ENCODE results near the gene PRIM1.

Gene PRIM1

GRCh38 chr12:56694161-56694560 lies 58.0 kb downstream of the PRIM1 start:
- H3K4me3 ChIP-seq (ENCODE audit: low read depth, low read length) = no peak overlapping the region
- H3K27ac ChIP-seq (ENCODE audit: extremely low read depth, low read depth, low read length) = no peak overlapping the region
- no peaks in the 10 kb centered on the region for H3K9me3 ChIP-seq (ENCODE audit: control insufficient read depth, insufficient read depth, low read depth, low read length)
- peaks cover 3% of the 10 kb centered on the region for H3K4me1 ChIP-seq (ENCODE audit: control insufficient read depth, insufficient read depth, low read length)
- ChIA-PET POLR2A (no interaction called here), CTCF (no interaction called here)
- TF ChIP-seq ZNF133 (tag by site-specific recombination; IDR thresholded peaks at IDR 0.05) (no peak), ZNF416 (tag by site-specific recombination; IDR thresholded peaks at IDR 0.05) (no peak), ZNF18 (tag by site-specific recombination; IDR thresholded peaks at IDR 0.05) (no peak), ZNF280C (tag by site-specific recombination; IDR thresholded peaks at IDR 0.05) (no peak), CTCF (tag by site-specific recombination; IDR thresholded peaks at IDR 0.05) (no peak), ZNF639 (tag by site-specific recombination; IDR thresholded peaks at IDR 0.05) (no peak), GLIS1 (tag by site-specific recombination; IDR thresholded peaks at IDR 0.05) (peak; percentile 33; the same call in 1 of the 2 replicates), ZNF530 (tag by site-specific recombination; IDR thresholded peaks at IDR 0.05; ENCODE audit: low read depth) (no peak), SP7 (tag by site-specific recombination; IDR thresholded peaks at IDR 0.05) (no peak), ZNF548 (tag by site-specific recombination; IDR thresholded peaks at IDR 0.05) (no peak), ZBTB17 (tag by site-specific recombination; IDR thresholded peaks at IDR 0.05) (peak; percentile 91), ZNF76 (tag by site-specific recombination; IDR thresholded peaks at IDR 0.05; ENCODE audit: borderline replicate concordance, low read depth) (no peak)
- no peaks in the 10 kb centered on the region for H3K36me3 ChIP-seq (ENCODE audit: control insufficient read depth in 2 of 2, insufficient read depth in 1 of 2, low read length in 2 of 2)

- ChIA-PET POLR2A (interaction anchor here (0.5 to 4.5 kb wide), 19 partner anchors 10 to 707 kb away, joined by 3 to 63 read pairs (median 7); partner anchors contain the start of genes ATP5F1B, NAB2, NACA and PRIM1), CTCF (interaction anchor here (0.6 to 1.2 kb wide), 2 partner anchors 16 to 52 kb away, joined by 3 to 4 read pairs; no protein-coding TSS in a partner anchor)
- Histone ChIP-seq H3K27ac (ENCODE audit: extremely low read depth, low read depth, low read length) (peak overlapping the region; percentile 100), H3K9me3 (ENCODE audit: control insufficient read depth, insufficient read depth, low read depth, low read length) (no peaks in the 10 kb centered on the region), H3K36me3 (ENCODE audit: control insufficient read depth in 2 of 2, insufficient read depth in 1 of 2, low read length in 2 of 2) (peaks cover 5 to 25% of the 10 kb centered on the region in 2 experiments; a peak in 2 of 3 replicates), H3K4me3 (ENCODE audit: low read depth, low read length) (peak overlapping the region; percentile 52), H3K4me1 (ENCODE audit: control insufficient read depth, insufficient read depth, low read length) (peaks cover 7% of the 10 kb centered on the region; the same call in 1 of the 2 replicates)
- 0 out of 2 replicates have a peak, but pooled peaks have one; percentile 11 for TF ChIP-seq ZNF501 (tag by site-specific recombination; IDR thresholded peaks at IDR 0.05)
- TF ChIP-seq SP2 (tag by site-specific recombination; IDR thresholded peaks at IDR 0.05) = no peak
- TF ChIP-seq SCRT2 (tag by site-specific recombination; IDR thresholded peaks at IDR 0.05) = no peak
- peak; percentile 8; the same call in 1 of the 2 replicates for TF ChIP-seq ZNF518A (tag by site-specific recombination; conservative IDR thresholded peaks at IDR 0.05; ENCODE audit: low read depth)
- no peak for TF ChIP-seq ZNF510 (tag by site-specific recombination; IDR thresholded peaks at IDR 0.05; ENCODE audit: insufficient replicate concordance)
- TF ChIP-seq ZBTB20 (tag by site-specific recombination; IDR thresholded peaks at IDR 0.05) = no peak
- TF ChIP-seq SP7 (tag by site-specific recombination; IDR thresholded peaks at IDR 0.05) = no peak
- no peak for TF ChIP-seq ZNF670 (tag by site-specific recombination; IDR thresholded peaks at IDR 0.05; ENCODE audit: low read depth)
Measured at GRCh38 chr12:56688846-56689109, 63.3 kb downstream of the PRIM1 start.
